HG03135 (cell line): Measurements from ENCODE around the gene PBX1.
"Not testable (repeated sequence)": the region's sequence is repeated elsewhere in the genome, so short reads cannot be mapped to it uniquely, and the experiment has no call there.

ENCODE experiments used
- ATAC-seq: cut with Tn5 transposase; IDR thresholded peaks from one replicate; pipeline ENCODE4 v1.9.1; 2021; ENCODE audit warnings: mild to moderate bottlenecking, moderate library complexity; ENCODE audit not compliant: unreplicated experiment

Gene PBX1

DNA sequence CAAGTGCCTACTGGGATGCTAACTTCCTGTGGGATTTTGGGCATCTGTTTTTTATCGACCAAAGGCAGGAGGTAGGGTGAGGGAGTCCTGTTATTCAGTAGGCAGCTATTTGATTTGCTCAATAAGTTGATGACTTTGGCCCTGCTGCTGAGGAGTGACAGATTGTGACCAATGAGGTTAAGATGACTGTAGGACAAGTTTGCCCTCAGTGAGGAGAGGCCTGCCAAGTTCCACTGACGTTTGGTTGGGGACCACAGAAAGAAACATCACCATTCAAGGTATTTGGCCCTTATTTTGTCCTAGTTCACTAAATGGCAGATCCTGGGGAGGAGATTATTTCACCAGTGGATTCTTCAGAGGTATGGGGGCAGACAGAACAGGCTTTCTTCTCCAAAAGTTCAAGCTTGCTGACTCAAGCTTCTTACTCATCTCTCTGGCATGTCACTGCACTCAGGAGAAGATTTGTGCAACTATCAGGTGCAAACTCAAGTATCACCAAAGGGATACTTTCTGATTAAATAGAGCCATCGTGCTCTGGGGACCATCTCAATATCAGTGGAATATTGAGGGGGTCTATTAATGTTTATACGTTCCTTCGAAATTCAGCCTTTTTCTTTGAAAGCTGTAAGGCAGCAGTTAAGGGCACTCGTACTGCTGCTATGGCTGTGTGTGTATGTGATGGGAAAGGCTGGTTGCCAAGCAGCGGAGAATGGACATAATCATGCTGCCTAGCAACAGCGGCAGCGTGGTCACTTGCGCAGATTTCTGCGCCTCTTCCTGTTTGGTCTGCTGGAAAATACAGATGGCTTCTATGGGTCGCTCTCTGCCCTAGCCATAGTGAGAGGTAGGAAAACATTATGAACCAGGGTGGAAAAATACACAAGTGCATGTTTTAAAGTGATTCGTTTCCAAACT is 78.7 kb downstream of the PBX1 start:
- ATAC-seq = no peak

DNA sequence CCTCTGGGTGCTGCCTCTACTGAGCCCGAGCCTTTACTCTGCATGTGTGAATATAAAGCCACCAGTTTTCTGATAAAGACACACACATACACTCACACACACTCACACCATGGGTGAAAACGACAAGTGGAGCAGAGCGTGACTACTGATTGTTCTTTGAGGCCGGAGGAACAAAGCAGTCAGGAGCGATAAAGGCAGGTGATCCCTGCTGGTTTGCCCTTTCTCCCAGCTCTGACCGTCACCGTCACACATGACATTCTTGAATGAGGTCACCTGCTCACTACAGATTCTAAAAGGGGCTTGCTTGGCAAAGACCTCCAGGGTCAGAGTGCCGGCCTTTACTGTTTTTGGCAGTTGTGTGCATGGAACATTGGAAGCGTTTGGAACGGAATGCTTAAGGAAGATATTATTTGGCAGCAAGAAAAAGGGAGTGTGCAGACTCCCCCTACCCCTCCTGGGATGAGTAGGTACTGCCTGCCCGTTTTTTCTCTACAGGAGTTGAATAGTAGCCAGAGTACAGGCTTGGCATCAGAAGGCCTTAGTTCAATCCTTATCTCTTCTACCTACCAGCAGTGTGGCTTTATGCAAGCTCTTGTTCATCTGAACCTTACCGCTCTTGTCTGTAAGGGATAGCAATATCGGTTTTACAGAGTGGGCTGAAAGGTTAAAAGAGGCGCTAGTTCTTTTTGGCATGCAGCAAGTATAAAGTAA is 79.7 kb downstream of the PBX1 start:
- ATAC-seq = no peak

DNA sequence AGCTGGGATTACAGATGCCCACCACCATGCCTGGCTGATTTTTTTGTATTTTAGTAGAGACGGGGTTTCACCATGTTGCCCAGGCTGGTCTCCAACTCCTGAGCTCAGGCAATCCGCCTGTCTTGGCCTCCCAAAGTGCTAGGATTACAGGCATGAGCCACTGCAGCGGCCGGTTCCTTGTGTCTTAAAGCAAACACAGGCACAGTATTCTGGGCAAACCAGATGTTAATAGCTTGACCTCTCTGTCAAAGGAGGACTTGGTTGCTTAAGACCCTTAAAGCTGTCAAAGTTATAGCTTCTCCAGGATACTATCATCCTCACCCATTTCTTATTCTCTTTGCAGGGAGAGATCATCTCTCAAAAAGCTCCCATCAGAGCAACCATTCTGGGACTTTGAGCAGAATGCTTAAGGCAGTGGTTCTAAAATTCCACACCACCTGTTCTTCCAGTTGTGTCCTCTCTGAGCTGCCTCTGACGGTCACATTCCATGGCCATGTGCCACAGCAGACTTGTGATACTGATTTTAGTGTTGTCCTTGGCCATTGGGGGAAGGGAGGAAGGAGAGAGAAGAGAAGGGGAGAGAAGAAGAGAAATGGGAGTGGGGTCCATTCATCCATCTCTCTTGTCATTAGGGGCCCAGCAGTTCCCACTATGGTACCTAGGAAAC is 81.8 kb downstream of the PBX1 start:
- ATAC-seq = no peak

DNA sequence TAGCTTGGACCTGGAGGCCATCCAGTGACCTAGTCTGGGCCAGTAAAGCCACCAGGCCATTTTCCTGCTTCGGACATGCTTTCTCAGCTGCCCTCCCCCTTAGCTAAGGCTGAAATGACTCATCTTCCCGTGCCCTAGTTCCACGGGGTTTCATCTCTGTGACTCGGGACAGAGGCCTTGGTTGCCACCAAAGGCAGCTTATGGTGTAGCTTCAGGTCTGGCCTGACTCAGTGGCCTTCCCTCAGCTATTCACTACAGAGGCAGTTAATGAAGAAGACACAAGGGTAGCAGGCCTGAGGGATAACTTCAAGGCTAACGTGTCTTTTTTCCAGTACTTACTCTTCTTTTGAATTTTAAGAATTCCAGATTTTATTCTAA is 82.4 kb downstream of the PBX1 start:
- no peak for ATAC-seq

DNA sequence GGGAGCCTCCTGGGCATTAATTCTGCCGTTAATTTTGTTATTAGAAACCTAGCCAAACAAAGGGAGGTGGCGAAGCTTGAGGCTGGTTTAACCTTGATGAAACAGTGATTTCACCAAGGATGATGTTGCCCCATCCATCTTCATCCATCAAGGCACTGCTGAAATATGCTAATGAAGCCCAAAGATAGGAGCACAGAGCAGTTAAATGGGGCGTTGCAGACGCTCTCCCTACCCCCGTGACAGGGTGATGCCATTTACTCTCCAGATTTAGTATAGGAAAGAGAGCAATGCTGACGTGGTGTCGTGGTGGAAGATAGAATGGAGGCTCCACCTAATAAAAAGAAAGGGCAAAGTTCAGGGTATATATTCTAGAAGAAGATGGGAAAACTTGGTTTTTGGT is 84.0 kb downstream of the PBX1 start:
- no peak for ATAC-seq

DNA sequence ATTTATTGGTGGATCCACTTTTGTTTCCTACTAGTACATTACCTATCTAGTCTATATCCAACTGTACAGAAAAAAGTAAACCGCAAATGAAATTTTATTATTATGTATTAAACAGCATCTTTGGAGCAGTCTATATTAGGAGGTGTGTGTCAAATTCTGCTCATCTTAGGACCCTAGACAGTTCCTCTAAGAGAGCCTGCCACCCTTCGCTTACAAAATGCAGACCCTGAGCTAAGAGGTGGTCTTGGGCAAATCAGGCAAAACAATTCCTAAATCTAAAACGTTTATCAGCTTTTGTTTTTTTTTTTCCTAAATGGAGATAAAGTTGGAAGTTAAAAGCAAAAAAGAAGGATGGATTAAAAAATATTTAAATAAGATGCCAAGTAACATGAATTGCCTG is 85.3 kb downstream of the PBX1 start:
- ATAC-seq = no peak

DNA sequence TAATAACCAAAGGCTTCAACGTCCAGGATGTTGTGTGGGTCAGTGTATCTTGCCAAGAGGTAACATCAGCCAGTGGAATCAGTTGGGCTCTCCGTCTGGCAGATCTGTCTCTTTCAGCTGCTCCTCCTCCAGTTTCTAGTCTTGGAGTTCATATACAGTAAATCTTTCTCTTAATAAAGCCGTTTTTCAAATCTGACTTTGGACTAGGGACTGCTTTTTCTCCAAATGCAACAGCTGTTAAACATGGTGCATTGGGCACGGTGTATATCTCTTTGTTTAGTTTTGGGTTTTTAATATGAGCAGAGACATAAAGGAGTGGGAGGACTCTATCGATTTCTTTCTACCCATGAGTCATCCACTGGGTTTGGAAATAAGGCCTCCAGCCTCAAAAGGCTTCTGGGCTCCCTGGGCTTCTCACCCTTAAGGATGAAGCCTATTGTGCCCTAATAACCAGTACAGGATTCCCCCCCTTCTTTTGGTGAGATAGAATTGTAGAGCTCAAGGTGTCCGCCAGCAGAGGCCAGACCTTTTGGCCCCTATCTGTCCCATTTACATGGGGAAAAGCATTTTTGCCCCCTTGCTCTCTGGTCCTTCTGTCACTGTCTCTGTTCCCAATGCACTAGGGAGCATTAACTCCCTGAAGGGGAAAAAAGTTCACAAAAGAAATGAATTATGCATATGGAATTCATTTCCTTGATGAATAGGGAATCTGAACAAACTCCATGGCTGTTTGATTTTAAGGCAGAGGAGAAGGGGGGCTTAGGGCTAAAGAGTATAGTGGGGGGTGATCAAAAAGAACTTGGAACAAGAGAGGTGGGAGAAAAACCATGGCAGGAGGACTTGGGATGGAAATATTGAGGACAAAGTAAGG is 86.0 kb downstream of the PBX1 start:
- ATAC-seq = no peak

DNA sequence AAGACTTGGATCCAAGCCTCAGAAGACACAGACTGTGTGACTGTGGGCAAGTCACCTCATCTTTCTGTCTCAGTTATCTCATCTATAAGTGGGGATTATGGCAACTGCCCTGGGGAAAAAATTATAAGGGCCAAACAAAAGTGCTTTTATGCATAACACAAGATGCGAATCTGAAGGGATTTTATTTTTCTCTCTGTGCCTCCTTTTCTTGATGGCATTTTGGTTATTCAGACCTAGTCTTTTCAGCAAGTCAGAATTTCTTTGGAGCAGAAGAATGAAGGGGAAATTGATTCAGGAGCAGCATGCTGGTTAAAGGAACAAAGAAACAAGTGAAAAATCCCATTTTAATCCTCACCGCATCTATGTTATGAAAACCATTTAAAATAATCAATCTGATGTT is 86.9 kb downstream of the PBX1 start:
- ATAC-seq = no peak

DNA sequence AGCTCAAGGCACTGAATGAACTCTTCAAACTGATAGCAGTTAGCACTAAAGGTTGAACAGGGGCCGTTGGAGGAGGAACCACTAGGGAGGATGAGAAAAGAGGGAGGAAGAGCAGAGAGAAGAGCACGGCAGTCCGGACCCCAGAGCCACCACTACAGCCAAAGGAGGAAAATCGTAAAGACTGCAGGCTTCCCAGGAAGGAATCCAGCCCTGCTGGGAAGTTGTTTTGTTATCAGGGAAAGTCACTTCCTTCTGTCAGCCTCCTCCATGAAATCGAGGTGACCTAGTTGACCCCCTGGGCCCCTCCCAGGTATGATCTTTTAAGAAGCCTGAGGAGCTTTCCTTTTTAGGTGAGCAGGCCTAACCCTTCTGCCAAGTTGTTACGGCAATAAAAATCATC is 88.2 kb downstream of the PBX1 start:
- no peak for ATAC-seq

DNA sequence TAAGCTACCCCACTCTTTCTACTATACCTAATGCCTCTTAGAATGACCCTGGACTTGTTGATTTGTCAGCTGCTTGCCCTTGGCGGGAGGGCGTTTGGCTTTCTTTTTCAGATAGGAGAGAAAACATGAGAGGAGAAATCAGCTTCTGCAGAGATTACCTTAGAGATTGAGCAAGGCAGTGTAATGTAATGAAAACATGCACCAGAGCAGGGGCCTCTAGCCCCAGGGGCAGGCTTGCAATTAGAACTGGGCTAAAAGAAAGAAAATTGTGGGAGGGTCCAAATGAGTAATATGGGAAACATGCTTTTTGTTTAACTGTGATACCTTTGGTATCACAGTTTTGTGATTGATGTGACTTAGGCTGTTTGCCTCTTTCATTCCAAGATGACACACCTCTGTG is 89.7 kb downstream of the PBX1 start:
- no peak for ATAC-seq

DNA sequence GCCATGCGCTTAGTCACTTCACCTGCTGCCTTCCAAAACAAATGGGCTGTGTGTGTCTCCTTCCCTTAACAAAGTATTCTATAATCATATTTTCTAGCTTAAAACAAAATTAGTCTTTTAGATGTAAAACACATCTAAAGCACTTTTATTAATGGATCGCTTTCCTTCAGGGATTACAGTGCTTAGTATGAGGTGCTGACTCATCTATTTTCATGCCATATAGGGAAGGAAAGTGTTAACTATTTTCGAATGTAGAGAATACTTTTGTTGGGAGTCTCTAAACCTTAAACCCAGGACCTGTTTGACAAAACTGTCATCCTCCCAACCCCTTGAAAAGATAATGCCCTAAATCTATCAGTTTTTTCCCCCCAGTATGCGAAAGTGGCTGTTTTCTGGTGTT is 90.2 kb downstream of the PBX1 start:
- ATAC-seq = no peak

DNA sequence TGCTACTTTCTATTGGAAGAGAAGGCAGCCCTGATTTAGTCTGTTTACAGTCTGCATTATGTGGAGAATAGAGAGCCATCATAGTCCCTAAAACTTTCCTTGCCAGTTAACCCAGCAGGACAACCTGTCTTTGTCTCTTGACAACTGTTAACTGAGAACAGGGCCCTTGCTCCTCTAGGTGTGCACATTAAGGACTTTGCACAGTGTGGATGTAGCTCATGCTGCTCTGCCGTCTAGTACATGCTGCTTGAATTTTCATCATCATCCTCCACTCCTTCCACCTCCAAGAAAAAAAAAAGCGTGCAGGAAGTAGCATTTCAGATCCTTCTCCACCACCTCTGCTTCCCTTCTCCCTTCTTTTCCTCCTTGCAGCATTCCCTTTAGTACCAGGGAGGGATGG is 91.5 kb downstream of the PBX1 start:
- ATAC-seq = no peak

DNA sequence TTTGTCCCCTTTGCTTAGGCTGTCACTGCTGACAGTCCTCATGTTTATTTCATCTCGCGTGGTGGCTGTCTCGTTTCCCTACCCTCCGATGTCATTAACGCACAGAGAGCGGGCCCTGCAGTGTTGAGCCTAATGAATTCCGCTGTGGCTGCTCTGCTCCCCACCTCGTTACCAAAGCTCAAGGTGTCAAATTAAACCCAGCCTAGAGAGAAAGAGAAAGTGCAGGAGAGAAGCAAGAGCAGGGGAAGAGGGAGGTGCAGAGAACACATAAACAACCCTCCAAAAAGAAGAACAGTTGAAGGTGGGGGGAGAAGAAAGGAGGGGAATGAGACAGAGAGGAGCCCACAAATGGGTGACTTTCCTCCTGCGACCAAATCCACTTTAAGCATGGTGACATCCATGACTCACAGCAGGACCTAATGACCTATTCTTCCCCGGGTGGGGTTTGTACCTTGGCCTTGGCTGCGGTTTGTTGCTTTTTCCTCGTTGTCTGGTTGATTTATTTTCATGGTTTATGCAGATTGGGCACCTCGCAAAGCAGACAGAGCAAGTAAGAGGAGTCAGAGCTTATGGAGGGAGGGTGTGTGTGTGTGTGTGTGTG is 92.5 kb downstream of the PBX1 start:
- ATAC-seq = no peak

DNA sequence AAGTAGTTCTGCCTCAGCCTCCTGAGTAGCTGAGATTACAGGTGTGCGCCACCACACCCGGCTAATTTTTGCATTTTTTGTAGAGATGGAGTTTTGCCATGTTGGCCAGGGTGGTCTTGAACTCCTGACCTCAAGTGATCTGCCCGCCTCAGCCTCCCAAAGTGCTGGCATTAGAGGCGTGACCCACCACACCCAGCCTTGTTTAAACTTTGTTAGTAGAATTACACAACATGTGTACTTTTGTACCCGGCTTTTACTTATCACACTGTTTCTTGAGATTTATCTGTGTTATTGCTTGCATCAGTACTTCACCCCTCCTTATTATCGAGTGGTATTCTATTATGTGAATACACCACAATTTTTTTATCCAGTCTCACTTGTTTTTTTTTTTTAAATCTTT is 94.0 kb downstream of the PBX1 start:
- not testable (repeated sequence) for ATAC-seq

DNA sequence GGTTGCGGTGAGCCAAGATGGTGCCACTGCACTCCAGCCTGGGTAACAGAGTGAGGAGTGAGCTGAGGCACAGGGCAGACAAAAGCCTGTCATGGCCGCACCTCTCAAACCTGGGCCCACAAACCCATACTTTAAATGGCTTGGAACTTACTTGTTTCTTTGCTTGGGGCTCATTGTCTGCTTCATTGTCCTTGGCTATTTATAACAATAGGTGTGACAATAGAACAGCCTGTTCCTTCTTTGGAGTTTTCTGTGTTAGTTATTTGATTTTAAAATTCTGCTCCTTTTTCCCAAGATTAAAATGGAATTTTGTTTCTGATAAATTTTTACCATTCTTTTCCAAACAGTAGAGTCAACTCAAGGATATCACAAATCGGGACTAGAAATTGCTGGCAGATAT is 94.7 kb downstream of the PBX1 start:
- ATAC-seq = no peak

DNA sequence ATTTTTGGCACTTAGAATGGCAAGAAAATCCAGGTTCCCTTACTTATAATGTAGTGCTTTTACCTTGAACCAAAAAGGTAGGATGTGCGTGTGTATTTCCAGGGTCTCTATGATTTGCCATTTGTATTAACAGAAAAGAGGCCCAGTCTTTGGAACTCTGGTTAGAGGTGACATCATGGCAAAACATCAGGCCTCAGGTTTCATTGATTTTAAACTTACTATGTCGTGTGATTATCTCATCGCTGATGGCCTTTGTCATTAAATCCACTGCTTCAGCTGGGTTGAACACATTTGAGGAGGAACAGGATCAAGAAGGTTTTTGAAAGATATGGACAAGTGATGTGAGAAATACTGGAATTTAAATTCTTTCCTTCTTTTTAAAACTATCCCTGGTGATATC is 95.2 kb downstream of the PBX1 start:
- no peak for ATAC-seq

DNA sequence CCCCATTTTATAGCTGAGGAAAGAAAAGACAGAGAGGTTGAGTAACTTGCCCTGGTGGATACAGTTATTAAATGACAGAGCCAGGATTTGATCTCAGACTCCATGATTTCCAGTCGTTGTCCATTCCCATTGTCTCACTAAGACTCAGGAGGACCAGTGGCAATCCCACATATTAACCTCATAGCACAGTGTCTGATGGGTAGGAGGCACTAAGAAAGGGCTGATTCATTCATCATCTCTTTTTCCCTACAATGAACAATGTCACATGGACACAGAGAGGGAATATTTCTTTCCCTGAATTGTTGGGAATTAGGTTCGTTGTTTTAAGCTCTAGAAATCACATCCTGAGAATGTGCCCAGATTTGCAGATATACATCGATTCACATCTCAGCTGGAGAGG is 99.9 kb downstream of the PBX1 start:
- ATAC-seq = no peak

DNA sequence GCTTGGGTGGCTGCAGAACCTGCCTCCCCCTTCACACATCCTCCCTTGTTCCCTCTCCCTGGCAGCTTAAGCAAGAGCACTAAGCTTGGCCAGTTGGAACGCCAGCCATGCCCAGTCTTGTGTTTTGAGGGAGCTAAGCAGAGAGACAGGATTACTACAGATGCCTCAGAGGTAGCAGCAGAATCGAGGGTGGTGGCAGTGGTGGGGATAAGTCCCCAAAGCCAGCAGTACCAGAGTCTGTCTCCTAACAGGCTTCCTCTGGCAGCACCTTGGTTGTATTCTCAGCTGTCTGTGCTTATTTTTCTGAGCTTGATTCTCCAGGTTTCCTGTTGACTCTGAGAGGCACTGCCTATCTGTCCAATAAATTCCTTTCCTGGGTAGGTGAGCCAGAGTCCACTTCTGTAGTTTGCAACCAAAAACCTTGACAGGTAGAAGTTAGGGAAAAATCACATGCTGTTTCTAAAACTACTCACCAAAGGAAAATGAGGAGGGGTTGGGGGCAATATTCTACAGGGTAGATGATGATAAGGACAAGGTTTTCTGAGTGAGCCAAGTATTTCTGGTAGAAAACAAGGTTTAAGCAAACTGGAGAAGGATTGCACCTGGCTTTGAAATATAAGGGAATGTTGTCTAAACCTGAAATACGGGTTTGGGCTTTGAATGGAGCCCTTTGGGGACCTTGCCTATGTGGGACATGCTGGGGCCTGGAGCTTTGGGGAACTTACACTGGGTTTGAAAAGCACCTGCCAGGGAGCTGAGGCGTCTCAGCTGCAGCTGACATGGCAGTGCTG is 100.8 kb downstream of the PBX1 start:
- peak; percentile 16 for ATAC-seq

DNA sequence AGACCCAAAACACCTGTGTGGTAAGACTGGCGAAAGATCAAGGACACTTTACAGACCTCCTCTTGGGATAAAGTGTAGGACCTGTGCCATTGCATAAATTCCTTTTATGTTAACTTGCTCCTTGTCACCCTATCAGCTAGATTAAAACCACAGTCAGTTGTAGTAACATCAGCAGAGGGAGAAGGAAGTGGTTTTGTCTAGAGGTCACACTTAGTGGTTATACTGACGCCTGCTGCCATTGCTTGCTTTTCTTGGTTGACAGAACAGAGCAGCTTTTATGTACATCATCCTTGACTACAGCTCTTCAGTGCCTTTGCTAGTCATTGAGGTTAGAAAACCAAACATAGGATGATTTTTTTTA is 101.4 kb downstream of the PBX1 start:
- peak; percentile 83 for ATAC-seq

DNA sequence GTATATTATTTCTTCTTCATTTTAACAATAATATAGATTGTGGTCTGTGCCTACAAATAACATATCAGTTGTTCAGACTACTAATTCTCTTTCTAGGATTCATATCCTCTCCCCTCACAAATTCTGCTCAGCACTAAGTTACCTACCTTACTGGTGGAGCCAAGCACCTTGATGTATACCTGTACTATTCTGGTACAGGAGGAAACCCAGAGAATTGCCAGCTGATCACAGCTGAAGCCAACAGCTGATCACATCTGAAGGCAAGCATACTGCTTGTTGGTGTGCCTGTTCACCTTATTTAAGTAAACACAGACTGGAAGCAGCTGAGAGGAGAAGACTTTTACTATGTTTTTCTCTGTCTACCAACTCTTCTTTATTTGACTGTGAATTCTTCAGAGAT is 101.8 kb downstream of the PBX1 start:
- ATAC-seq = peak; percentile 13
